ENCODE measurements around the gene ZMIZ1. TPM values are rescaled to one million over a fixed set of nuclear protein-coding genes. Genes with fewer than 3 reads are reported as not detected.

The ZMIZ1 gene
- total and polyA plus RNA-seq, 4 donors, result 43.0 to 178 (median 107) TPM

DNA sequence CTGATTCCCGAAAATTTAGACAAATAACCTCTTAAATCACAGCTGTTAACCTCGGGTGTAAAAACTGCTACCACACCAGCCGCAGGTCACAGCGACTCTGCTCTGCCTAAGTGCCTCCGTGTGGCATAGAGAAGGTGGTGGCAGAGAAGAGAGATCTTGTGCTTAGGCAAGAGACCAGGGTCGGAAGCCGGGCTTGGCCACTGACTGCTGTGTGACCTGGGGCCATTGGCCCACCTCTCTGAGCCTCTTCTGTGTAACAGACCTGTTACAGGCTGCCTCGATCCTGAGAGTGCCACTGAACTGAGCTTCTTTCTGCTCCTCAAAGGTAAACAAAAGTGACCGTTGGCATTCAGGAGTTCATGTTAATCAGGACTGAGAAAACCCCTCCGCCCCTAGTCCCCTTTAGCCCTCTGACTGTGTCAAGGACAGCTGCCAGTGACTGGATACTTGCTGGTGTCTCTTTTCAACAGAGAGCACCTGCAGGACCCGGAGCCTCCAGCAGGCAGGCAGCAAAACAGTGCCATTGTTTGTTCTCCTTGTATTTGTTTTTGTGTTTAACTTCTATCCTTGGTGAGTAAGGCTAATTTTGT lies 36.5 kb downstream of the ZMIZ1 start:
- H3K27me3 ChIP-seq (ENCODE audit: control insufficient read depth, insufficient read depth, low read length), result no peaks in the 10 kb centered on the region
- peak overlapping the region; percentile 37 for H3K27ac ChIP-seq (ENCODE audit: low read depth, low read length)
- peaks cover 90% of the 10 kb centered on the region for H3K4me1 ChIP-seq (ENCODE audit: control insufficient read depth, insufficient read depth, low read length)
- H3K4me3 ChIP-seq (ENCODE audit: low read depth, low read length), result no peak overlapping the region
- no peak for DNase-seq (ENCODE audit: low read depth in 4 of 6, low spot score in 6 of 6)
- peaks cover 21% of the 10 kb centered on the region for H3K36me3 ChIP-seq (ENCODE audit: control insufficient read depth, insufficient read depth, low read length)
- 39% methylated on average over 7 of the region's 11 CpGs for WGBS (ENCODE audit: insufficient coverage)
- H3K9me3 ChIP-seq (ENCODE audit: control insufficient read depth, insufficient read depth, low read length), result no peaks in the 10 kb centered on the region

DNA sequence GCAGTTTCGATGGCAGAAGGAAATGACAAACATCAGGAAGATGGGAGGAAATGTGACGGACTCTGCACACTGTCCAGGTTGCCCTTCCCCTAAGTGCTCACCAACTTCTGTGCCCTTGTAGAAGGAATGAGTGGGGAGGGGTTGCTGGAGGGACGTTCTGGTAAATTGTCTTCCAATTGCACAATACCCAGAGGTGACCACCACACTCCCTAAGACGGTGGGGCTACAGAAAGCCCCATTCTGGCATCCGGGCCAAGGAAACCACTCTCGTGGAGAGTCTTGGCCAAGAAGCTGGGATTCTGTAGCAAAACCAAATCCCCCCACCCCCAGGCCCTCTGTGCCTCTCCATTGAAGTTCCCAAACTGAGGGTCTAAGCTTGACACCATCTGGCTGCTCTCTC lies 37.1 kb downstream of the ZMIZ1 start:
- DNase-seq (ENCODE audit: low read depth in 4 of 6, low spot score in 6 of 6), result no peak
- H3K36me3 ChIP-seq (ENCODE audit: control insufficient read depth, insufficient read depth, low read length), result peaks cover 27% of the 10 kb centered on the region
- no peak overlapping the region for H3K27ac ChIP-seq (ENCODE audit: low read depth, low read length)
- H3K4me3 ChIP-seq (ENCODE audit: low read depth, low read length), result no peak overlapping the region
- no peaks in the 10 kb centered on the region for H3K27me3 ChIP-seq (ENCODE audit: control insufficient read depth, insufficient read depth, low read length)
- H3K4me1 ChIP-seq (ENCODE audit: control insufficient read depth, insufficient read depth, low read length), result peaks cover 90% of the 10 kb centered on the region
- WGBS (ENCODE audit: insufficient coverage), result 62% methylated on average over 4 of the region's 6 CpGs
- no peaks in the 10 kb centered on the region for H3K9me3 ChIP-seq (ENCODE audit: control insufficient read depth, insufficient read depth, low read length)

GRCh38 chr10:79106256-79107050 lies 37.7 kb downstream of the ZMIZ1 start:
- H3K4me1 ChIP-seq (ENCODE audit: control insufficient read depth, insufficient read depth, low read length), result peaks cover 90% of the 10 kb centered on the region
- DNase-seq (ENCODE audit: low read depth in 4 of 6, low spot score in 6 of 6), result no peak
- H3K36me3 ChIP-seq (ENCODE audit: control insufficient read depth, insufficient read depth, low read length), result peaks cover 32% of the 10 kb centered on the region
- WGBS (ENCODE audit: insufficient coverage), result 90% methylated on average over 8 of the region's 10 CpGs
- no peaks in the 10 kb centered on the region for H3K9me3 ChIP-seq (ENCODE audit: control insufficient read depth, insufficient read depth, low read length)
- H3K27me3 ChIP-seq (ENCODE audit: control insufficient read depth, insufficient read depth, low read length), result no peaks in the 10 kb centered on the region
- H3K27ac ChIP-seq (ENCODE audit: low read depth, low read length), result no peak overlapping the region
- no peak overlapping the region for H3K4me3 ChIP-seq (ENCODE audit: low read depth, low read length)

- Histone ChIP-seq H3K27ac (ENCODE audit: low read depth, low read length) (no peak overlapping the region), H3K4me1 (ENCODE audit: control insufficient read depth, insufficient read depth, low read length) (peaks cover 89% of the 10 kb centered on the region), H3K27me3 (ENCODE audit: control insufficient read depth, insufficient read depth, low read length) (no peaks in the 10 kb centered on the region), H3K4me3 (ENCODE audit: low read depth, low read length) (no peak overlapping the region), H3K36me3 (ENCODE audit: control insufficient read depth, insufficient read depth, low read length) (peaks cover 33% of the 10 kb centered on the region), H3K9me3 (ENCODE audit: control insufficient read depth, insufficient read depth, low read length) (no peaks in the 10 kb centered on the region)
- WGBS (ENCODE audit: insufficient coverage), result 20% methylated on average over 1 of the region's 5 CpGs
- peak in 1 of 6 donors; percentile 61 for DNase-seq (ENCODE audit: low read depth in 4 of 6, low spot score in 6 of 6)
Measured at GRCh38 chr10:79107736-79108264, 39.0 kb downstream of the ZMIZ1 start.

- Histone ChIP-seq H3K4me1 (ENCODE audit: control insufficient read depth, insufficient read depth, low read length) (peaks cover 89% of the 10 kb centered on the region), H3K9me3 (ENCODE audit: control insufficient read depth, insufficient read depth, low read length) (no peaks in the 10 kb centered on the region), H3K27ac (ENCODE audit: low read depth, low read length) (no peak overlapping the region), H3K4me3 (ENCODE audit: low read depth, low read length) (no peak overlapping the region), H3K36me3 (ENCODE audit: control insufficient read depth, insufficient read depth, low read length) (peaks cover 36% of the 10 kb centered on the region), H3K27me3 (ENCODE audit: control insufficient read depth, insufficient read depth, low read length) (no peaks in the 10 kb centered on the region)
- DNase-seq (ENCODE audit: low read depth in 4 of 6, low spot score in 6 of 6), result peak in 1 of 6 donors; percentile 41
- WGBS (ENCODE audit: insufficient coverage), result 53% methylated on average over 6 of the region's 6 CpGs
Measured at GRCh38 chr10:79108728-79109127, 40.0 kb downstream of the ZMIZ1 start.

GRCh38 chr10:79111427-79111826 lies 42.7 kb downstream of the ZMIZ1 start:
- 76% methylated on average over 4 of the region's 5 CpGs for WGBS (ENCODE audit: insufficient coverage)
- Histone ChIP-seq H3K4me1 (ENCODE audit: control insufficient read depth, insufficient read depth, low read length) (peaks cover 91% of the 10 kb centered on the region), H3K27ac (ENCODE audit: low read depth, low read length) (no peak overlapping the region), H3K4me3 (ENCODE audit: low read depth, low read length) (no peak overlapping the region), H3K27me3 (ENCODE audit: control insufficient read depth, insufficient read depth, low read length) (no peaks in the 10 kb centered on the region), H3K36me3 (ENCODE audit: control insufficient read depth, insufficient read depth, low read length) (peaks cover 41% of the 10 kb centered on the region), H3K9me3 (ENCODE audit: control insufficient read depth, insufficient read depth, low read length) (no peaks in the 10 kb centered on the region)
- no peak for DNase-seq (ENCODE audit: low read depth in 4 of 6, low spot score in 6 of 6)

- peaks cover 42% of the 10 kb centered on the region for H3K36me3 ChIP-seq (ENCODE audit: control insufficient read depth, insufficient read depth, low read length)
- WGBS (ENCODE audit: insufficient coverage), result 94% methylated on average over 9 of the region's 12 CpGs
- no peak overlapping the region for H3K4me3 ChIP-seq (ENCODE audit: low read depth, low read length)
- H3K27ac ChIP-seq (ENCODE audit: low read depth, low read length), result no peak overlapping the region
- no peak for DNase-seq (ENCODE audit: low read depth in 4 of 6, low spot score in 6 of 6)
- H3K4me1 ChIP-seq (ENCODE audit: control insufficient read depth, insufficient read depth, low read length), result peaks cover 91% of the 10 kb centered on the region
- H3K27me3 ChIP-seq (ENCODE audit: control insufficient read depth, insufficient read depth, low read length), result no peaks in the 10 kb centered on the region
- H3K9me3 ChIP-seq (ENCODE audit: control insufficient read depth, insufficient read depth, low read length), result no peaks in the 10 kb centered on the region
Measured at GRCh38 chr10:79111846-79112614, 43.3 kb downstream of the ZMIZ1 start.

GRCh38 chr10:79112881-79113431 lies 44.2 kb downstream of the ZMIZ1 start:
- peaks cover 43% of the 10 kb centered on the region for H3K36me3 ChIP-seq (ENCODE audit: control insufficient read depth, insufficient read depth, low read length)
- no peaks in the 10 kb centered on the region for H3K27me3 ChIP-seq (ENCODE audit: control insufficient read depth, insufficient read depth, low read length)
- 40% methylated on average over 11 of the region's 11 CpGs for WGBS (ENCODE audit: insufficient coverage)
- H3K4me3 ChIP-seq (ENCODE audit: low read depth, low read length), result no peak overlapping the region
- H3K4me1 ChIP-seq (ENCODE audit: control insufficient read depth, insufficient read depth, low read length), result peaks cover 87% of the 10 kb centered on the region
- H3K27ac ChIP-seq (ENCODE audit: low read depth, low read length), result peak overlapping the region; percentile 42
- no peaks in the 10 kb centered on the region for H3K9me3 ChIP-seq (ENCODE audit: control insufficient read depth, insufficient read depth, low read length)
- peak in 2 of 6 donors; percentile 36 to 85 for DNase-seq (ENCODE audit: low read depth in 4 of 6, low spot score in 6 of 6)

- no peak overlapping the region for H3K4me3 ChIP-seq (ENCODE audit: low read depth, low read length)
- no peaks in the 10 kb centered on the region for H3K9me3 ChIP-seq (ENCODE audit: control insufficient read depth, insufficient read depth, low read length)
- peaks cover 49% of the 10 kb centered on the region for H3K36me3 ChIP-seq (ENCODE audit: control insufficient read depth, insufficient read depth, low read length)
- H3K27ac ChIP-seq (ENCODE audit: low read depth, low read length), result no peak overlapping the region
- H3K4me1 ChIP-seq (ENCODE audit: control insufficient read depth, insufficient read depth, low read length), result peaks cover 87% of the 10 kb centered on the region
- H3K27me3 ChIP-seq (ENCODE audit: control insufficient read depth, insufficient read depth, low read length), result no peaks in the 10 kb centered on the region
- WGBS (ENCODE audit: insufficient coverage), result 20% methylated on average over 1 of the region's 9 CpGs
- no peak for DNase-seq (ENCODE audit: low read depth in 4 of 6, low spot score in 6 of 6)
Measured at GRCh38 chr10:79113827-79114226, 45.1 kb downstream of the ZMIZ1 start.
